HG02970 (cell line): Measurements from ENCODE around the gene MAML2.

Experiments used
- ATAC-seq: cut with Tn5 transposase; IDR thresholded peaks from one replicate; pipeline ENCODE4 v1.9.1; 2021; ENCODE audit warnings: mild to moderate bottlenecking, moderate library complexity, moderate number of reproducible peaks; ENCODE audit not compliant: unreplicated experiment, low FRiP score

Gene MAML2

GRCh38 chr11:96246718-96247552 lies 96.1 kb downstream of the MAML2 start:
- no peak for ATAC-seq

- peak; percentile 75 for ATAC-seq
Observed at GRCh38 chr11:96242971-96243647, 99.9 kb downstream of the MAML2 start.

DNA sequence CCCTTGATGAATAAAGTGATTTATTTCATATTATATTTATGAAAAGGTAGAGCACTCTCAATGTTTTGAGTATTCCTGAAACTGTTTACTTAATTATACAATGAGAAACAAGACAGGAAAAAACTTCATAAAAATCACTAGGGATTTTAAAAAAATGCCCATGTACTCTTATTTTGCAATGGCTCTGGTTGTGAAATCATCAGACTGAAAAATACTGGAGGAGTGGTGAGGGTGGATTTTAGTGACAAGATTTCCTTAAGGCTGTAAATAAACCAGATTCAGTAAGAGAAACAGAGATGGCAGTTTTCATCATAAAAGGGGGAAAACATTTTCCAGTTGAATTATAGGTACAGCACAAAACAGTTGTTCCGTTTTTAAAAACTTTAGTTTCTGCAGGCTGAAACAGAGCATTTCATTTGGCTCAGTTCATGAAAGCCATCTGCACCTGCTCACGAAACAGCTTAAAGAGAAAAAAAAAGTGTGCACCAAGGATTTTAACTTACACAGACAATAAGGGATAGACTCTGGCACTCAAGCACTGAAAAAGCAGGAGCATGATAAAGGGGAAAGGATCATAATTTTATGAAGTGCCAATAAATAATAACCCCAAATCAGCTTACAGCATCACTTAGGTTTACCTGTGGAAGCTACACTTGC lies 100.7 kb downstream of the MAML2 start:
- ATAC-seq = no peak

GRCh38 chr11:96241331-96241841 lies 101.6 kb downstream of the MAML2 start:
- ATAC-seq = no peak

- no peak for ATAC-seq
Observed at GRCh38 chr11:96238563-96239135, 104.3 kb downstream of the MAML2 start.

GRCh38 chr11:96237766-96238266 lies 105.2 kb downstream of the MAML2 start:
- ATAC-seq = no peak

- ATAC-seq = no peak
Observed at GRCh38 chr11:96235751-96236150, 107.2 kb downstream of the MAML2 start.

DNA sequence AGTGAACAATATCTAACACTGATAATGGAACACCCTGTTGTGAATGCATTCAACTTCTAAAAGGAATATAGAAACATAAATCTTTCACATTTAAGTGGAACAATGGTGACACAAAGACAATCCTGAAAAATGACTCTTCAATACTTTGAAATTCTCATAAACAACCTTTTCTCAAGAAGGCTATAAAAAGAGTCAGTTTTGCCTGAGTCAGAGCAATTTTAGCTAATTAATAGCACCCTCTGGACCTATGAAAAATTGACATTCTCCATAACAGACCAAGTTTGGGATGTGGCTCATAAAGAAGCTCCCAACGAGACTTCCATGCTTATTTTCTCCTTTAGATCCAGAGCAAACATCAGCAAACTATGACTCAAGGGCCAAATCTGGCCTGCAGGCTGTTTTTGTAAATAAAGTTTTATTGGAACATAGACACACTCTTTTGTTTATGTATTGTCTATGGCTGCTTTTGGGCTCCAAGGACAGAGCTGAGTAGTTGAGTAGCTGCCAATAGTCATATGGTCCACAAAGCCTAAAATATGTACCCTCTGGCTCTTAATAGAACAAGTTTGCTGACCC lies 108.0 kb downstream of the MAML2 start:
- ATAC-seq = no peak

- no peak for ATAC-seq
Observed at GRCh38 chr11:96232132-96232531, 110.9 kb downstream of the MAML2 start.

GRCh38 chr11:96230686-96231085 lies 112.3 kb downstream of the MAML2 start:
- no peak for ATAC-seq

DNA sequence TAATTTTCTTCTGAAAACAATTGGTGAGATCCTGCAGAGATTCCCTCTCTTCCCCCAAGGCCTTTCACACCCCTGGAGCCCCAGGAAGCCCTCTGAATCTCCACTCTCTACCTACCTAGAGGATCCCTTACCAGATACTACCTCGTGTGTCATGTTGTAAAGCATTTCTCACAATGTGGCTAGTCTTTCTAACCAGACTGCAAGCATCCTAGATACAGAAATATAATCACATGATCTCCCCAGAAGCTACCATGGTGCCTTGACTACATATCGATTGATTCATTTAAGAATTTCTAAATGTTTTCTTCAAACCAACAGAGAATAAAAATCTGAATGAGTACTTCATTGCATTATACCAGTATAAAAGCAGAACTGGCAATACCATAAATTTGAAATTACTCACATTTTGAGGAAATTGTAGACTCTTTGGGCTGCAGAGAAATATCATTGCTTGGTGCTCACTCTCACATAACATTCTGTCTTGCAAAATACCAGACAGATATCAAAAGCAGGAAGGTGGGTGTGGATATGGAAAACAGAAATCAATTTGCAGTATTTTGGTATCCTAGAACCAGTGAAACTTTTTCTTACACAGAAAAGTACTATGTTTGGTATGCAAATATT lies 113.5 kb downstream of the MAML2 start:
- no peak for ATAC-seq

GRCh38 chr11:96228910-96229309 lies 114.1 kb downstream of the MAML2 start:
- no peak for ATAC-seq

- no peak for ATAC-seq
Observed at GRCh38 chr11:96228473-96228891, 114.5 kb downstream of the MAML2 start.

GRCh38 chr11:96227244-96227643 lies 115.8 kb downstream of the MAML2 start:
- ATAC-seq = no peak

DNA sequence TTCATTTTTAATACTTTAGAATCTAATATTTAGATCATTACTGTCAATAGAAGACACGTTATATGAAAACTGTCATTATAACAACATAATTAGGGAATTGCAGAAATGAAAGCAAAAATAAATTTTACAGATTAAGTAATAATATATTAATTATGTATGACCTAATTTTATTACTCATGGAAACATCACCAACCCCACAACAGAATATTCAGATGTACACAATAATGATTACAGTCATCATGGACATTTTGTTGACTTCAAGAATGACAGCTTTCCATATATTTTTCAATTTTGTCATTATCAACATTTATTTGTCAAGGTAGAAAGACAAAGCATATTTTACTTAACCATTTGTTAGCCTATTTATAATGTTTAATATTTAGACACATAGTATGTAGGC lies 119.9 kb downstream of the MAML2 start:
- ATAC-seq = no peak

DNA sequence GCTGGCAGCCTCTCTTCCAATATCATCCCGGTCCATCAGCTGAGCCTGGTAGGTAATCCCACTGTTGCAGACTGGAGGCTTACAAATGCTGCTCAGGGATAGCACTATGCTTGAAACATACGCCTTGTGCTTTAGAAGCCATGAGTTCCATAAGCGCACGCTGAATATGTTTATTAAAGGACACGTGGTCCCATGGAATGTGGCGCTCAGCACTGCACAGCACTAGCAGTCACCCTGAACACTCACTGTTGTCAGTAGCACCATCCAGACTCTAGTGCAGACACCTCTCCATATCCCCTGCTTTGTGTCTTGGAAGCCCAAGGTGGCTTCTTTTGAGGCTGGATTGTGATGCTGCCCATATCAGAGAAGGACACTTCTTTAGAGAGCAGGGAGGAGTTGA lies 120.9 kb downstream of the MAML2 start:
- ATAC-seq = no peak

DNA sequence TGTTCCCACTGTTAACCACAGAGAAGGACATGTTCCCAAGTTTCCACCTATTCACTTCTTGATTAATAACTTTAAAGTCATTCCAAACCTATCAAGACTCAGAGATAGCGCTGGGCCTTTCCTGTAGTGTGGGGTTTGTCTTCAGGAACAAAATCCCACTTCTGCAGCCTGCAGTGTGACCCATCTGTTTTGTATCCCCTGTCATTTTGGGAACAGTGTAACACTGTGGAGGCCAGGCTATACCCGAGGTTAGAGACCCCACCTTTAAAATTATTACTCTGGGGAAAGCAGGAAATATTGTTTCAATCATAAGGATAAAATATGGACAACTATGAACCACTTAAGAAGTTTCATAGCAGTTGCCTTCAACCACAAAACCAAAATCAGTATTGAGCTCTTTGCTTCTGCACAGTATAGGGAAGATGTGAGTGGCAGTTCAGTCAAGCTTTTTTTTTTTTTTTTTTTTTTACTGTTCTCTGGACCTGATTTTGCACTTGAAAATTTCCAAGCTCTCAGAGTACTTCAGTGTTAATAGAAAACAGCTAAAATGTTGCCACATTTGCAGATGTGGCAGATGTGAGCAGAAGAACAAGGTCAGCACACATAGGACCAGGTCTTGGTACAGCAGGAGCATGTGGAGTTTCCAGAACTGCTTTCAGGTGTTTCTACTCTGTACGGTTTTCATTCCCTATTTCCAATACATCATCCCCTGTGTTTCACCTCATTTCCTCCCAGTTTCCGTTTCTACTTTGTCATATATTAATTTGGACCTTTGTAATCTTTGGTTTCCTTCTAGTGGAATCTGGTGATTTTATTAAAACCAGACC lies 121.5 kb downstream of the MAML2 start:
- ATAC-seq = no peak

DNA sequence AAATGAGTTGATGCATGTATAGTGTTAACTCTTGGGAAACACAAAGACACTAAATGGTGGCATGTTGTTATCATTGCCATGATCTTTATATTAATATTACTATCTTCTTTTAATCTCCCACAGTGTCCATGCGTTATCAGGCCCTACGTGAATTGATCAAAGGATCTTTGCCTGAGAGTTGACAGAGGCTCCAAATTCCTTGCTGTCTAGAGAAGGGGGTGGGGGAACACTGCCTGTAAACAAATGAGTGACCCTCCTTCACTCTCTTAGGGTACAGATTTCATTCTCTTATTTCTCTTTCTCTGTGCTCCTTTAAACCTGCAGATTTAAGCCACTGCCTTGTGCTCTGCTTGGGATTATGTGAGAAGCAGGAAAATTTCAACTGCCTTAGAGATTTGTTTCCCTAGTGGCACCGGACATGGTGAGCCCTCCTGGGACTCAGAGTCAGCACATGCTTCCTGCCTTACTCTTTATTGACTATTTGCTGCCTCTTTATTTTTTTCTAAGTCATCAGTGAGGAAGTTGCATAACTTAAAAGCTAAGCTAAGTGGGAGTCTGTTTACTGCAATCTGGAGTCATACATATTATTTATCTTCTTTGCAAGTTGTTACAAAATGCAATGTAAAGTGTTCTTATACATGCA lies 122.9 kb downstream of the MAML2 start:
- ATAC-seq = no peak

DNA sequence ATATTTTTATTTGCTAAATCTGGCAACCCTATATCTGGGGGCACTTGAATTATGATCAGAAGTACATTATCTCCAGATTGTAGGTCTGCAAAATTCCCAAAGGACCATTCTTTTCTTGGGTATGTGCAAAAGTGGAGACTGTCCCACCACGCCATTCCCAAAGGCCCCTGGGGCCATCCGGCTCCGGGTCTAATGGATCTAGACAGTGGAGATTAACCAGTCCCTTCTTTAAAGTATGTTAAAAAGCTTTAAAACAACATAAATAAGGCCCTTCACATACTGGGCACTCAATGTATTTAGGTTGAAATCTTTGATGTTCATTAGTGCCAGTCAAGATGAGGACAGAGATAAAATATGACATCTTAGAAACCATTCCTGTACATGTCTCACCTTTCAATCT lies 124.1 kb downstream of the MAML2 start:
- ATAC-seq = no peak
